A549 (cell line): ENCODE results near the gene MOCS1. TPM values are rescaled to one million over a fixed set of nuclear protein-coding genes. Genes with fewer than 3 reads are reported as not detected.

Source experiments
- ATAC-seq, 2 experiments: fragments of 200-7000 bp in 1 of 2; fragments of >200 bp in 1 of 2; cut with Nextera tagmentation in 1 of 2; cut with Tn5 transposase in 1 of 2; 3 replicates each; pipeline versions ENCODE4 v1.8.0 to v1.9.1; 2018 to 2020; ENCODE audit warnings: mild to moderate bottlenecking in 1 of 2, moderate library complexity in 1 of 2
- CTCF ChIA-PET: fragments of 300-600 bp; sonication (Branson Sonifier 250); formaldehyde crosslinking; extraction: SDS; loops from one replicate; lab custom pipeline; 2021; ENCODE audit warnings: antibody characterized with exemption, inconsistent platforms; lab: Yijun Ruan, JAX
- POLR2A ChIA-PET: fragments of 350-600 bp; formaldehyde crosslinking; extraction: SDS; loops from one replicate; lab custom pipeline; 2021; ENCODE audit warnings: antibody characterized with exemption, inconsistent platforms; lab: Yijun Ruan, JAX
- DNase-seq, 2 experiments: peaks; one replicate each; pipeline versions ENCODE4 v3.0.0 to v3.0.0-alpha.2; 2011 to 2016; ENCODE audit warnings: low read depth in 1 of 2, low spot score in 1 of 2
- FAIRE-seq: peaks from 2 replicates; lab custom pipeline; 2011; peaks lifted over from hg19 to GRCh38; lab: Jason Lieb, UNC
- H3K27ac ChIP-seq, 2 experiments: fragments of >200 bp; sonication (Bioruptor Twin); formaldehyde crosslinking; 3 replicates each; pipeline ENCODE4 v1.5.1; 2016 to 2017
- H3K4me1 ChIP-seq: fragments of >200 bp; sonication (Bioruptor Twin); formaldehyde crosslinking; 3 replicates; pipeline ENCODE4 v1.6.1; 2016
- H3K4me2 ChIP-seq: fragments of >200 bp; sonication (Bioruptor Twin); formaldehyde crosslinking; 3 replicates; pipeline ENCODE4 v1.6.1; 2016
- H3K4me3 ChIP-seq: fragments of >200 bp; sonication (Bioruptor Twin); formaldehyde crosslinking; 3 replicates; pipeline ENCODE4 v1.5.1; 2016
- H3K9me3 ChIP-seq: fragments of >200 bp; sonication (Bioruptor Twin); formaldehyde crosslinking; 3 replicates; pipeline ENCODE4 v1.6.1; 2016
- BCL3 ChIP-seq: fragments of >200 bp; sonication (Bioruptor Twin); formaldehyde crosslinking; IDR thresholded peaks from 3 replicates; pipeline ENCODE4 v1.6.1; 2016
- BHLHE40 ChIP-seq: IDR thresholded peaks from 2 replicates; pipeline ENCODE4 v1.6.1; 2012; ENCODE audit warnings: low read depth, low read length, inconsistent platforms
- CBX2 ChIP-seq: fragments of 200-600 bp; sonication (generic); IDR thresholded peaks from 2 replicates; pipeline ENCODE4 v1.6.1; 2016; ENCODE audit warnings: low read depth, mild to moderate bottlenecking, borderline replicate concordance
- CBX8 ChIP-seq: fragments of 200-600 bp; sonication (generic); IDR thresholded peaks from 2 replicates; pipeline ENCODE4 v1.6.1; 2016
- CEBPB ChIP-seq, 2 experiments: fragments of >200 bp in 1 of 2; sonication (Bioruptor Twin) in 1 of 2; formaldehyde crosslinking in 1 of 2; IDR thresholded peaks; 2 replicates each; pipeline ENCODE4 v1.6.1; 2012 to 2016
- FOSB ChIP-seq: fragments of 250-450 bp; sonication (Bioruptor Pico); IDR thresholded peaks from 2 replicates; pipeline ENCODE4 v1.5.0; 2020; ENCODE audit warnings: mild to moderate bottlenecking, moderate library complexity
- FOSL2 ChIP-seq, 2 experiments: fragments of 450-650 bp in 1 of 2; fragments of >200 bp in 1 of 2; sonication (Bioruptor Twin) in 1 of 2; formaldehyde crosslinking; IDR thresholded peaks; 2 replicates each; pipeline versions ENCODE4 v1.5.0 to v1.6.1; 2016 to 2020; ENCODE audit warnings: mild to moderate bottlenecking in 1 of 2, moderate library complexity in 1 of 2
- FOXS1 ChIP-seq: fragments of 250-450 bp; sonication (Bioruptor Pico); IDR thresholded peaks from 2 replicates; pipeline ENCODE4 v1.5.0; 2020; ENCODE audit warnings: mild to moderate bottlenecking, moderate library complexity
- HES2 ChIP-seq: fragments of >200 bp; sonication (Bioruptor Twin); formaldehyde crosslinking; IDR thresholded peaks from 2 replicates; pipeline ENCODE4 v1.6.1; 2016
- HMGXB4 ChIP-seq: fragments of 250-450 bp; sonication (Bioruptor Pico); IDR thresholded peaks from 2 replicates; pipeline ENCODE4 v1.5.0; 2021; ENCODE audit warnings: mild to moderate bottlenecking, moderate library complexity, borderline replicate concordance
- JUNB ChIP-seq: fragments of >200 bp; sonication (Bioruptor Twin); formaldehyde crosslinking; IDR thresholded peaks from 2 replicates; pipeline ENCODE4 v1.6.1; 2016
- KDM5A ChIP-seq: fragments of 200-600 bp; sonication (generic); IDR thresholded peaks from 2 replicates; pipeline ENCODE4 v1.6.1; 2016; ENCODE audit warnings: antibody characterized with exemption, mild to moderate bottlenecking
- NFE2L2 ChIP-seq: fragments of 150-350 bp; conservative IDR thresholded peaks from 2 replicates; pipeline ENCODE4 v1.6.1; 2014; ENCODE audit warnings: low read length
- PHF8 ChIP-seq: fragments of 200-600 bp; sonication (generic); IDR thresholded peaks from 2 replicates; pipeline ENCODE4 v1.6.1; 2016; ENCODE audit warnings: low read depth, mild to moderate bottlenecking, antibody characterized with exemption, moderate library complexity, borderline replicate concordance
- POLR2AphosphoS2 ChIP-seq: conservative IDR thresholded peaks from 2 replicates; pipeline ENCODE4 v1.6.1; 2012; ENCODE audit warnings: low read length, improper control_type of control experiment, inconsistent platforms
- RAD21 ChIP-seq, 2 experiments: fragments of >200 bp in 1 of 2; sonication (Bioruptor Twin) in 1 of 2; formaldehyde crosslinking in 1 of 2; IDR thresholded peaks in 1 of 2; conservative IDR thresholded peaks in 1 of 2; 2 replicates in 1 of 2; 3 replicates in 1 of 2; pipeline ENCODE4 v1.6.1; 2012 to 2018; ENCODE audit warnings: inconsistent platforms in 1 of 2
- RARB ChIP-seq: fragments of 250-450 bp; sonication (Bioruptor Pico); IDR thresholded peaks from 2 replicates; pipeline ENCODE4 v1.8.0; 2021; ENCODE audit warnings: mild to moderate bottlenecking, moderate library complexity
- RFX5 ChIP-seq: fragments of 450-650 bp; IDR thresholded peaks from 2 replicates; pipeline ENCODE4 v1.7.1; 2014; ENCODE audit warnings: antibody characterized with exemption, mild to moderate bottlenecking, moderate library complexity
- TFCP2L1 ChIP-seq: fragments of 250-450 bp; sonication (Bioruptor Pico); IDR thresholded peaks from 2 replicates; pipeline ENCODE4 v1.5.0; 2021; ENCODE audit warnings: mild to moderate bottlenecking
- TP53 ChIP-seq: fragments of 250-450 bp; sonication (Bioruptor Pico); IDR thresholded peaks from 2 replicates; pipeline ENCODE4 v1.5.0; 2021; ENCODE audit warnings: mild to moderate bottlenecking, moderate library complexity
- USF2 ChIP-seq: fragments of 450-650 bp; IDR thresholded peaks from 2 replicates; pipeline ENCODE4 v1.6.1; 2014; ENCODE audit warnings: antibody characterized with exemption
- ZC3H11A ChIP-seq: fragments of 450-650 bp; IDR thresholded peaks from 2 replicates; pipeline ENCODE4 v1.6.1; 2014; ENCODE audit warnings: antibody characterized with exemption, mild to moderate bottlenecking
- ZNF302 ChIP-seq: fragments of 250-450 bp; sonication (Bioruptor Pico); IDR thresholded peaks from 2 replicates; pipeline ENCODE4 v1.9.0; 2021; ENCODE audit warnings: inconsistent platforms, mild to moderate bottlenecking, moderate library complexity
- ZSCAN20 ChIP-seq: fragments of 250-450 bp; sonication (Bioruptor Pico); IDR thresholded peaks from 2 replicates; pipeline ENCODE4 v1.8.0; 2022; ENCODE audit warnings: mild to moderate bottlenecking, moderate library complexity
- WGBS: methylation state at CpG from one replicate; pipeline ENCODE4 v1.1.6; 2017; ENCODE audit errors: missing lambda C conversion rate; 5-methylcytosine and 5-hydroxymethylcytosine counted together
- polyA plus RNA-seq, 4 experiments: library from polyadenylated mRNA; depleted of rRNA in 3 of 4; stranded (reverse); fragments of >200 nt; fragmentation: RNase III in 1 of 4; extraction: RNeasy Plus Mini Kit Qiagen cat#74134 plus additional on column Dnase treatment in 1 of 4; gene quantifications; 2 replicates in 3 of 4; 3 replicates in 1 of 4; pipeline ENCODE4 v1.2.3, GENCODE V29; 2011 to 2017

The MOCS1 gene
- polyA plus RNA-seq, 2 of the 4 experiments (the other 2 are of a cell fraction) = 0.68 to 1.8 TPM

GRCh38 chr6:39930540-39930939, 3.7 kb downstream of the MOCS1 start:
- CTCF ChIA-PET = no interaction called here
- 54% methylated on average over 3 of the region's 4 CpGs for WGBS
- Histone ChIP-seq H3K4me2 (no peak overlapping the region), H3K9me3 (no peaks in the 10 kb centered on the region), H3K4me3 (no peak overlapping the region), H3K4me1 (no peaks in the 10 kb centered on the region), H3K27ac (no peak overlapping the region)
- FAIRE-seq (no peak), DNase-seq (no peak), ATAC-seq (no peak)
- POLR2A ChIA-PET = no interaction called here
- TF ChIP-seq FOXS1 (CRISPR knock-in tag) (no peak), RFX5 (no peak), PHF8 (no peak), NFE2L2 (no peak), FOSL2 (IDR thresholded peaks at IDR 0.05) (no peak), FOSL2 (CRISPR knock-in tag; IDR thresholded peaks at IDR 0.05) (no peak), HES2 (no peak), TP53 (no peak), CEBPB (IDR thresholded peaks at IDR 0.05) (no peak), TFCP2L1 (CRISPR knock-in tag) (no peak), KDM5A (no peak), RAD21 (conservative IDR thresholded peaks at IDR 0.05 in 1 of 2, IDR thresholded peaks at IDR 0.05 in 1 of 2) (no peak), BHLHE40 (no peak), CBX2 (no peak), BCL3 (no peak)

- Histone ChIP-seq H3K4me2 (no peak overlapping the region), H3K9me3 (no peaks in the 10 kb centered on the region), H3K27ac (no peak overlapping the region), H3K4me3 (no peak overlapping the region), H3K4me1 (no peaks in the 10 kb centered on the region)
- ChIA-PET CTCF (interaction anchor here (0.7 kb wide), 1 partner anchor 969 kb away, joined by 4 read pairs; no protein-coding TSS in a partner anchor), POLR2A (no interaction called here)
- no peak for TF ChIP-seq HMGXB4
- TF ChIP-seq CBX8 = no peak
- TF ChIP-seq PHF8 = no peak
- TF ChIP-seq ZNF302 = no peak
- TF ChIP-seq JUNB = no peak
- no peak for TF ChIP-seq ZSCAN20 (CRISPR knock-in tag)
- TF ChIP-seq RARB = no peak
- TF ChIP-seq CEBPB (IDR thresholded peaks at IDR 0.05) = no peak
- no peak for TF ChIP-seq FOSB (CRISPR knock-in tag)
- no peak for TF ChIP-seq POLR2AphosphoS2
- no peak for TF ChIP-seq USF2
- TF ChIP-seq ZC3H11A = no peak
- FAIRE-seq (no peak), DNase-seq (no peak), ATAC-seq (no peak)
- 69% methylated on average over 11 of the region's 11 CpGs for WGBS
These were observed 4.4 kb downstream of the MOCS1 start for GRCh38 chr6:39929733-39930461.
